Thymus (tissue), 11 donors: ENCODE measurements around the gene SH2B2. TPM values are rescaled to one million over a fixed set of nuclear protein-coding genes. Genes with fewer than 3 reads are reported as not detected.
"Not testable (repeated sequence)": the region's sequence is repeated elsewhere in the genome, so short reads cannot be mapped to it uniquely, and the experiment has no call there.

Experiments used
- DNase-seq, 9 donors: peaks; one replicate each; pipeline ENCODE4 v3.0.0-alpha.2; 2013; ENCODE audit warnings: low spot score in 9 of 9, low read depth in 6 of 9, missing footprints in 1 of 9
- H3K27ac ChIP-seq, 2 donors: one replicate each; pipeline ENCODE4 v1.5.1; 2013; ENCODE audit warnings: control low read depth in 1 of 2, low read depth in 1 of 2, low read length in 1 of 2, mild to moderate bottlenecking in 1 of 2, moderate library complexity in 1 of 2
- H3K27me3 ChIP-seq, 2 donors: one replicate each; pipeline ENCODE4 v1.5.1; 2013; ENCODE audit warnings: low read length in 1 of 2; ENCODE audit not compliant: control insufficient read depth in 2 of 2, insufficient read depth in 1 of 2
- H3K36me3 ChIP-seq, 2 donors: one replicate each; pipeline ENCODE4 v1.5.1; 2013; ENCODE audit warnings: low read length in 1 of 2, mild to moderate bottlenecking in 1 of 2, moderate library complexity in 1 of 2; ENCODE audit not compliant: control insufficient read depth in 2 of 2, insufficient read depth in 2 of 2
- H3K4me1 ChIP-seq, 2 donors: one replicate each; pipeline ENCODE4 v1.5.1; 2013; ENCODE audit warnings: low read length in 2 of 2; ENCODE audit not compliant: control insufficient read depth in 2 of 2, insufficient read depth in 2 of 2
- H3K4me3 ChIP-seq, 2 donors: one replicate each; pipeline ENCODE4 v1.5.1; 2013; ENCODE audit warnings: low read length in 2 of 2, control low read depth in 1 of 2, mild to moderate bottlenecking in 1 of 2
- H3K9me3 ChIP-seq, 2 donors: one replicate each; pipeline ENCODE4 v1.5.1; 2013; ENCODE audit warnings: low read length in 1 of 2, mild to moderate bottlenecking in 1 of 2; ENCODE audit not compliant: control insufficient read depth in 2 of 2, insufficient read depth in 1 of 2
- WGBS: extraction: QIAGEN DNeasy Blood & Tissue Kit; methylation state at CpG from one replicate; pipeline ENCODE4 v1.1.7; 2013; 5-methylcytosine and 5-hydroxymethylcytosine counted together
- polyA plus RNA-seq: library from polyadenylated mRNA; stranded (reverse); fragments of 200-250 nt; gene quantifications from one replicate; pipeline ENCODE4 v1.2.3, GENCODE V29; 2013
- total RNA-seq: library from RNA; stranded (reverse); fragments of 120-200 nt; gene quantifications from one replicate; pipeline ENCODE4 v1.2.4, GENCODE V29; 2013
- donor health status: healthy.

The SH2B2 gene
- total and polyA plus RNA-seq, 2 donors: 0.76 to 3.9 TPM

DNA sequence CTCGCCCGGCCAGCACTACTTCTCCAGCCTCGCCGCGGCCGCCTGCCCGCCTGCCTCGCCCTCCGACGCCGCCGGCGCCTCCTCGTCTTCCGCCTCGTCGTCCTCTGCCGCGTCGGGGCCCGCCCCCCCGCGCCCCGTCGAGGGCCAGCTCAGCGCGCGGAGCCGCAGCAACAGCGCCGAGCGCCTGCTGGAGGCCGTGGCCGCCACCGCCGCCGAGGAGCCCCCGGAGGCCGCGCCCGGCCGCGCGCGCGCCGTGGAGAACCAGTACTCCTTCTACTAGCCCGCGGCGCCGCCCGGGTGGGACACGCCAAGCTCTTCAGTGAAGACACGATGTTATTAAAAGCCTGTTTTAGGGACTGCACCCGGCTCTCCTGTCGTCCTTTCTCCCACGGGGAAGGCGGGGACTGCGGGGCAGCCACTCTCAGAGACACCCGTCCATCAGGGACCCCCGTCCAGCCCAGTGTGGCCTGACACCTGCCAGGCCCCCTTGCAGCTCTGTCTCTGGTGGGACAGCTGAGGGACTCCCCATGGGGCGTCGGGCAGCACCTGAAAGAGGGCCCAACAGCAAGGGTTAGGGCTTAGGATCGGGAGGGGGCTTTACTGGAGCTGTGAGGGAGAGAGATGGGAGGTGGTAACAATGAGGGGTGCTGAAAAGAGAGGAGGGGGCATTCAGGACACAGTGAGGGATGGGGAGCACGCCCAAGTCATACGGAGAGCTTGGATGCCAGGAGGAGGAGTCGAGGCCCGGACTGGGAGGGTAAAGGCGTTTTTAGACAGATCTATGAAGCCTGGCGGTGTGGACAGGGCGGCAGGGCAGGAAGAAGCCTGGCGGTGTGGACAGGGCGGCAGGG lies 34.9 kb downstream of the SH2B2 start:
- WGBS: 56% methylated on average over 73 of the region's 73 CpGs
- peak in 3 of 9 donors; percentile 27 to 38 (median 32) for DNase-seq
- Histone ChIP-seq H3K4me1 (no peaks in the 10 kb centered on the region), H3K27ac (no peak overlapping the region), H3K4me3 (no peak overlapping the region), H3K27me3 (peaks cover 0 to 21% of the 10 kb centered on the region in 2 donors), H3K9me3 (no peaks in the 10 kb centered on the region), H3K36me3 (no peaks in the 10 kb centered on the region)

DNA sequence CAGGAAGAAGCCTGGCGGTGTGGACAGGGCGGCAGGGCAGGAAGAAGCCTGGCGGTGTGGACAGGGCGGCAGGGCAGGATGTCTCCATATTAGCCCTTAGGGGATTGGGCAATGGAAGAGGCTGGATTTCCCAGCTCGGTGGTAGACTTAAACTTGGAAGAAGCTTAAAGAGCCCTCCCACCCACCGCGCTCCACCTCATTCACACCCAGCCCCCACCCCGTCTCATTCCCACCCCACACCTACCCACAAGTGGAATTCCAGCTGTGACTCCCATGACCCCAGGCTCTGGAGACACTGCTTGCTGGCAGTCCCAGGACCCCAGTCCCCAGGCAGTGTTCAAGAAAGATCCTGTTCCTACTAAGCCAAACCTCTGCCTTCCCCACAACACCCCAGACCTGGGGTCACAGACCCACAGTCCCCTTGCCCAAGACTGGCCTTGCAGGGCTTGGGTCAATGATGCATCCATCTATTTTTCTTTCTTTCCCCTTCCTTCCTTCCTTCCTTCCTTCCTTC lies 35.6 kb downstream of the SH2B2 start:
- 94% methylated on average over 8 of the region's 8 CpGs for WGBS
- DNase-seq: no peak
- Histone ChIP-seq H3K9me3 (no peaks in the 10 kb centered on the region), H3K27ac (no peak overlapping the region), H3K4me1 (no peaks in the 10 kb centered on the region), H3K4me3 (no peak overlapping the region), H3K27me3 (peaks cover 0 to 21% of the 10 kb centered on the region in 2 donors), H3K36me3 (no peaks in the 10 kb centered on the region)

DNA sequence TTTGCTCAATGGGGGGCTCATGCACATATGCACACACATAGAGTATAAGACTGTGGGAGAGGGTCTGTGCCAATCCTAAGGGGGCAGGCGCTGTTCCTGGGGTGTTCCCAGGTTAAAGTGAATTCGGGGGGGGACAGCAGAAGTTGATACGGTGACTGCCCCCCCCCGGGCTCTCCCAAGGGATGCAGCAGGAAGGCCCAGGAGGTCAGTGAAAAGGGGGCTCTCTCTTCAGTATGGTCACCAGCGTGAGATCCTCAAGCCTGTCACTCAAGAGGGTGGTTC lies 37.2 kb downstream of the SH2B2 start:
- Histone ChIP-seq H3K27ac (no peak overlapping the region), H3K9me3 (no peaks in the 10 kb centered on the region), H3K4me1 (no peaks in the 10 kb centered on the region), H3K27me3 (peaks cover 0 to 21% of the 10 kb centered on the region in 2 donors), H3K4me3 (no peak overlapping the region), H3K36me3 (no peaks in the 10 kb centered on the region)
- no peak for DNase-seq
- 98% methylated on average over 5 of the region's 5 CpGs for WGBS

DNA sequence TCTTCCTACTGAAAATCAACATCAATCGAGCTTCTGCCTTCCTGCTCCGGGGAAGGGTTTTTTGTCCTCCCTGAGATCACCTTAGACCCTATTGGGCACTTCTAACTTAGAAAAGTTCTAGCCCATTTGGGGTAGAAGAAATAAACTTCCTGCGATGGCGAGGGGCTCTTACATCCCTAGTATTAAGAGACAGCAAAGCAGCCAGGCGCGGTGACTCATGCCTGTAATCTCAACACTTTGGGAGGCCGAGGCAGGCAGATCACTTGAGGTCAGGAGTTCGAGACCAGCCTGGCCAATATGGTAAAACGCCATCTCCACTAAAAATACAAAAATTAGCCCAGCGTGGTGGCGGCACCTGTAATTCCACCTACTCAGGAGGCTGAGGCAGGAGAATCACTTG lies 38.4 kb downstream of the SH2B2 start:
- not testable (repeated sequence) for H3K27ac ChIP-seq, H3K4me1 ChIP-seq, H3K9me3 ChIP-seq, H3K36me3 ChIP-seq, H3K4me3 ChIP-seq, DNase-seq
- peaks cover 0 to 21% of the 10 kb centered on the region in 2 donors for H3K27me3 ChIP-seq
- WGBS: 96% methylated on average over 11 of the region's 11 CpGs

DNA sequence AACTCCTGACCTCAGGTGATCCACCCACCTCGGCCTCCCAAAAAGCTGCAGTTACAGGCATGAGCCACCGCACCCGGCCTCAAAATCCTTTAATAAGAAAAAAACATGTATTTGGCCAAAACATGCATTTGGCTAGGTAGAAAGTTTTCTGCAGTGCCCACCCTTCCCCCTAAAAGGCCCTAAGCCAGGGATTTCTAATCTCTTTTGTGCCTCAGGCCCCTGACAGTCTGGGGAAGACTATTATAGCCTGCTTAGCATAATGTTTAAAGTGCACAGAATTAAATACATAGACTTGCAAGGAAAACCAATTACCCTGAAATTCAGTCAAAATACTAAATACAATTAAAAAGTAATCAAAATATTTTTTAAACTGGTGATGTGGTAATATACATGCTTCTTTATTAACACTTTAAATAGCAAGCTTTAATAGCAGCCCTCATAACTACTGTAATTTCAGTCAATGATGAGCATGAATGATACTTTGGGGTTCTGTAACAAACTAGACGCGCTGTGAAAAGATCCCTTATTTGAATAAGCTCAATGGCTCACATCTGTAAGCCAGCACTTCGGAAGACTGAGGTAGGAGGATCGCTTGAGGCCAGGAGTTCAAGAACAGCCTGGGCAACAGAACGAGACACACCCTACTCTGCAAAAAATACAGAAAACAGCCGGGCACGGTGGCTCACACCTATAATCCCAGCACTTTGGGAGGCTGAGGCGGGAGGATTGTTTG lies 39.7 kb downstream of the SH2B2 start:
- Histone ChIP-seq H3K36me3 (no peaks in the 10 kb centered on the region), H3K27ac (no peak overlapping the region), H3K27me3 (peaks cover 0 to 15% of the 10 kb centered on the region in 2 donors), H3K9me3 (no peaks in the 10 kb centered on the region), H3K4me3 (no peak overlapping the region), H3K4me1 (no peaks in the 10 kb centered on the region)
- DNase-seq: no peak
- 96% methylated on average over 11 of the region's 11 CpGs for WGBS

DNA sequence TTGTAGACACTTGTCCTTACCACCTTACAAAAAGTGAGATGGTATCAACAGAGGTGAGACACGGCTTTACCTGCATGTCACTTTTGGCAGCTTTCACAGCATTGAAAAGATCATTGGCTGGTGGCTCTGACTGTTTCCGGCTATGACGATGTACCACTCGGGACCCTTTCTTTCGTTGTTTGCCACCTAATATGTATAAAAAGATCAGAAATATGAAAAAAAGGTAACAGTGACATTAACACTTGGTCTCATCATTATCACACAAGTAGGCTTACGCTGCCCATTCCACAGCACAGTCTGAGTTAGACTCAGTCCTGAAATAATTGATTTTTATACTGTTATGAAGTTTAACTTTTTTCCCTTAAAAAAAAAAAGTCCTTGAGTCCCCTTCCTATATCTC lies 40.5 kb downstream of the SH2B2 start:
- H3K27me3 ChIP-seq, H3K36me3 ChIP-seq, H3K9me3 ChIP-seq, H3K4me3 ChIP-seq, H3K4me1 ChIP-seq, DNase-seq, H3K27ac ChIP-seq: not testable (repeated sequence)
- 94% methylated on average over 6 of the region's 6 CpGs for WGBS

DNA sequence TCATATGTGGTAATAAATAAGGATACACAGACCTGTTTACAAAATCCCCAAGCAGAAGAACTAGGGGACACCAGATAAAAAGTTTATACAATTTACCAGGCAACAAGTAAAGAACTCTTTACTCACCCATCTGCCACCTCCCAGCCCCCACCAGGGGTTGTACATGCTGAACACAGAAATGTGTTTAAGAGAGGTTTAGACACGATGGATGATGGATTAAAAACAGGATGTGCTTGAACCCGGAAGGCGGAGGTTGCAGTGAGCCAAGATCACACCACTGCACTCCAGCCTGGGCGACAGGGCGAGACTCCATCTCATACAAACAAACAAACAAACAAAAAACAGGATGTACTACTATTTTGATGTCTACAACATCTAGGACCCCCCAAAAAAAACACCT lies 42.2 kb downstream of the SH2B2 start:
- H3K4me3 ChIP-seq: not testable (repeated sequence)
- 80% methylated on average over 4 of the region's 5 CpGs for WGBS

DNA sequence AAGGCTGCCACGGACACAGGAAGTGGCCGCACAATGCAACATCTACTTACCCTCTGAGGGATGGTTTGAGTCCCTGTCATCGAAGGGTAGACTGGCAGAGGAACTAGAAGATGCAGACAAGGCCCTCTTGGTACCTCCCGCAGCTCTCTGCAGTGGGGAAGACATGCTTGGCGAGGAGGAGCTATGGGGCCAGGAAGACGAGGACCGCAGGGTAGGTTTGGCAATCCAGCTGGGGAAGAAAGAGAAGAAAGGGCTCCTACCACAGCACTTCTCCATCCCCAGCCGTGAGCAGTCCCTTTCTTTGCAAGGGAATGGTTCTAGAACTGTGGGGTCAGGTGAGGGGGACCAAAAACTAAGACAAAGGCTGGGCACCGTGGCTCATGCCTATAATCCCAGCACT lies 42.7 kb downstream of the SH2B2 start:
- not testable (repeated sequence) for H3K4me1 ChIP-seq, H3K9me3 ChIP-seq, H3K36me3 ChIP-seq, H3K27me3 ChIP-seq, H3K4me3 ChIP-seq, DNase-seq, H3K27ac ChIP-seq
- 87% methylated on average over 8 of the region's 9 CpGs for WGBS

More for the DNA sequence above, 42.2 kb downstream of the SH2B2 start:
- not testable (repeated sequence) for H3K36me3 ChIP-seq, DNase-seq, H3K27ac ChIP-seq, H3K27me3 ChIP-seq, H3K9me3 ChIP-seq, H3K4me1 ChIP-seq

DNA sequence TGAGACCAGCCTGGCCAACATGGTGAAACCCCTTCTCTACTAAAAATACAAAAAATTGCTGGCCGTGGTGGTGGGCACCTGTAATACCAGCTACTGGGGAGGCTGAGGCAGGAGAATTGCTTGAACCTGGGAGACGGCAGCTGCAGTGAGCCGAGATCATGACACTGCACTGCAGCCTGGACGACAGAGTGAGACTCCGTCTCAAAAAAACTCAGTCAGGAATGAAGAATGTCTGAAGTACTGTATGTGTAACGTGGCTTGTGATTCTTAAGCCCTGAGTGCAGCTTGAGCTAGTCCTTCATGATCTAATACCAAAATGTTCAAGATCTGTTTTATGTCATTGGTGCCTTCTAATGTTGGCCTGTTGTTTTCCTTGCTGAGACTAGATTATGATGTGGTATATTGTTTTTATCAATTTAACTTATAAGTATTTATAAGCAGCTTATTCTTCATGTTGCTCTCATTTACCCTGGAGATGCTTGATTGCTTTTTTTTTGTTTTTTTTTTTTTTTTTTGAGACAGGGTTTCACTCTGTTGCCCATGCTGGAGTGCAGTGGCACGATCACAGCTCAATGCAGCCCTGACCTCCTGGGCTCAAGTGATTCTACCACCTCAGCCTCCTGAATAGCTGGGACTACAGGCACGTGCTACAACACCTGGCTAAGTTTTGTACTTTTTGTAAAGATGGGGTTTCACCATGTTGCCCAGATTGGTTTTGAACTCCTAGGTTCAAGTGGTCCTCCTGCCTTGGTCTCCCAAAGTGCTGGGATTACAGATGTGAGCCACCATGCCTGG lies 44.2 kb downstream of the SH2B2 start:
- H3K9me3 ChIP-seq, H3K36me3 ChIP-seq, H3K4me3 ChIP-seq, H3K27ac ChIP-seq, H3K4me1 ChIP-seq, H3K27me3 ChIP-seq, DNase-seq: not testable (repeated sequence)
- WGBS: 94% methylated on average over 8 of the region's 8 CpGs
